HG03565 (cell line): ENCODE measurements around the gene RASAL2.

Experiments
- ATAC-seq: cut with Tn5 transposase; IDR thresholded peaks from one replicate; pipeline ENCODE4 v1.9.1; 2021; ENCODE audit warnings: mild to moderate bottlenecking, moderate library complexity; ENCODE audit not compliant: unreplicated experiment

Gene RASAL2

GRCh38 chr1:178528953-178529335 lies 435.0 kb downstream of the RASAL2 start:
- no peak for ATAC-seq

- no peak for ATAC-seq
These were observed 435.6 kb downstream of the RASAL2 start for GRCh38 chr1:178529364-178530036.

- ATAC-seq: no peak
These were observed 436.1 kb downstream of the RASAL2 start for GRCh38 chr1:178530037-178530402.

- ATAC-seq: no peak
These were observed 436.6 kb downstream of the RASAL2 start for GRCh38 chr1:178530502-178530901.

GRCh38 chr1:178531887-178532286 lies 438.0 kb downstream of the RASAL2 start:
- no peak for ATAC-seq

- ATAC-seq: peak; percentile 75
These were observed 438.5 kb downstream of the RASAL2 start for GRCh38 chr1:178532392-178532791.

GRCh38 chr1:178533121-178533946 lies 439.4 kb downstream of the RASAL2 start:
- ATAC-seq: no peak
